Kidney epithelial cell (primary cell): Measurements from ENCODE around the gene SPACA6. TPM values are rescaled to one million over a fixed set of nuclear protein-coding genes. Genes with fewer than 3 reads are reported as not detected.

Experiments
- DNase-seq: peaks from one replicate; pipeline ENCODE4 v3.0.0-alpha.2; 2010; ENCODE audit warnings: low read depth
- H3K27me3 ChIP-seq: 2 replicates; pipeline ENCODE4 v1.6.0; 2011; ENCODE audit warnings: low read length; ENCODE audit not compliant: control insufficient read depth, insufficient read depth
- H3K36me3 ChIP-seq: 2 replicates; pipeline ENCODE4 v1.5.1; 2011; ENCODE audit warnings: low read length; ENCODE audit not compliant: control insufficient read depth, insufficient read depth
- H3K4me3 ChIP-seq: 2 replicates; pipeline ENCODE4 v1.5.1; 2011; ENCODE audit warnings: low read depth, mild to moderate bottlenecking, control low read depth, low read length
- total RNA-seq: library from RNA; depleted of rRNA; stranded (reverse); fragments of >200 nt; gene quantifications from 2 replicates; pipeline ENCODE4 v1.2.3, GENCODE V29; 2015
- TF ChIP-seq, protein P1 (sequence below): IDR thresholded peaks from 2 replicates; pipeline ENCODE4 v1.5.1; 2011; ENCODE audit warnings: mild to moderate bottlenecking, moderate library complexity, low read length, control low read depth, inconsistent platforms; ENCODE audit not compliant: insufficient read depth, poor library complexity, severe bottlenecking

Gene SPACA6
- total RNA-seq, 1 donor from 2014 or later, result 12.6 TPM

DNA sequence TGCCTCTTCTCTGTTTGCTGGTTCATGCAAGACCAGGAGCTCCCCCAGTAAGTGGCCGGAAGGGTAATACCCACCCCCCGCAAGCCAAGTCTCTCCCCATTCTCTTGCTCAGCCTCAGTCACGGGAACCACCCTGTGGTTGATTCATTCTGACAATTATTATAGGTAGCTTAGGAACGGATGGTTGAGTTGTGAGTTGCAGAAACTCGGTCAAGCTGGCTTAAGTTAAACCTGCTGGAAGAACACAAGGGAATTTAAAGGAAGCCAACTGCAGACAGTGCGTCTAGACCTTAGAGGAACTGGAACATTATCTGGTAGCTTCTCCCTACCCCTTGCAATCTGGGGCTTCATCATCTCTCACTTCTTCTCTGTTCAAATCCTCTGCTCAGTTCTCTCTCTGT lies 49.7 kb downstream of the SPACA6 start:
- DNase-seq, result peak; percentile 43

DNA sequence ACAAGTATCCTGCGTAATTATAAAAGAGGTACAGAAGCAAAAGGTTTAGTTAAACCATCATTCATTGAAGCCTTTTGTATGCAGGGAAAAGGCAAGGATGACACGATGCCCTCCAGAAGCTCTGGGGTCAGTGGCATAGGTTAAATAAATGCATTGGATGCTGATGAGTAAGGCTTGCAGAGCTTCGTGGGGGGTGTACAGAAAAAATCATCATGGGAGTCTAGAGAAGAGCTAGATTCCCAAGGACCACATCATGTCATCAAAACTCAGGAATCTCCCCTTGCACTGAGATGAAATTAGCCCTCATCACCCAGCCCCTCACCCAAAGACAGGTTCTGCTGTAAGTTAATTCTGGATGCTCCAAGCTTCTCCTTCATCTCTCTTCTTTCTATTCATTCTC lies 50.3 kb downstream of the SPACA6 start:
- DNase-seq, result no peak
- TF ChIP-seq, protein P1, sequence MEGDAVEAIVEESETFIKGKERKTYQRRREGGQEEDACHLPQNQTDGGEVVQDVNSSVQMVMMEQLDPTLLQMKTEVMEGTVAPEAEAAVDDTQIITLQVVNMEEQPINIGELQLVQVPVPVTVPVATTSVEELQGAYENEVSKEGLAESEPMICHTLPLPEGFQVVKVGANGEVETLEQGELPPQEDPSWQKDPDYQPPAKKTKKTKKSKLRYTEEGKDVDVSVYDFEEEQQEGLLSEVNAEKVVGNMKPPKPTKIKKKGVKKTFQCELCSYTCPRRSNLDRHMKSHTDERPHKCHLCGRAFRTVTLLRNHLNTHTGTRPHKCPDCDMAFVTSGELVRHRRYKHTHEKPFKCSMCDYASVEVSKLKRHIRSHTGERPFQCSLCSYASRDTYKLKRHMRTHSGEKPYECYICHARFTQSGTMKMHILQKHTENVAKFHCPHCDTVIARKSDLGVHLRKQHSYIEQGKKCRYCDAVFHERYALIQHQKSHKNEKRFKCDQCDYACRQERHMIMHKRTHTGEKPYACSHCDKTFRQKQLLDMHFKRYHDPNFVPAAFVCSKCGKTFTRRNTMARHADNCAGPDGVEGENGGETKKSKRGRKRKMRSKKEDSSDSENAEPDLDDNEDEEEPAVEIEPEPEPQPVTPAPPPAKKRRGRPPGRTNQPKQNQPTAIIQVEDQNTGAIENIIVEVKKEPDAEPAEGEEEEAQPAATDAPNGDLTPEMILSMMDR, result no peak
- Histone ChIP-seq H3K27me3 (no peaks in the 10 kb centered on the region), H3K36me3 (no peaks in the 10 kb centered on the region), H3K4me3 (no peak overlapping the region)

More for the DNA sequence above, 49.7 kb downstream of the SPACA6 start:
- no peaks in the 10 kb centered on the region for H3K36me3 ChIP-seq
- no peak overlapping the region for H3K4me3 ChIP-seq
- TF ChIP-seq, protein P1, result no peak
- no peaks in the 10 kb centered on the region for H3K27me3 ChIP-seq

DNA sequence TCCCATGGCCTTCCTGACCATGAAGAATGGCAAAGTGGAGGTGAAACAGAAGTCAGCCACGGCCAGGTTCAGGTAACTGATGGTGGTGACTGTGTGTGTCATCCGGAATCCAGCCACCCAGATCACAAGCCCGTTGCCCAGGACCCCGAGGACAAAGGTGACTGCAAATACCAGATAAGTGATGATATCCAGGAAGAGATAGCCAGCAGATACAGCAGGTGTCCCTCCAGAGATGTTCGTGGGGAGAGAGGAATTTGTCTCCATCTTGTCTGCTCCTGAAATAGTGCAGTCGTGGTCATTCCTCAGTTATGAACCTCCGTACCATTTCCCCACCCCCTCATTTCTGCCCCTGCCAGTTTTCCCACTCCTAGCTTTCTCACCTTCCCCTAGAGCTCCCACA lies 53.6 kb downstream of the SPACA6 start:
- H3K36me3 ChIP-seq, result no peaks in the 10 kb centered on the region
- H3K4me3 ChIP-seq, result no peak overlapping the region
- H3K27me3 ChIP-seq, result no peaks in the 10 kb centered on the region
- DNase-seq, result no peak
- TF ChIP-seq, protein P1, result no peak

DNA sequence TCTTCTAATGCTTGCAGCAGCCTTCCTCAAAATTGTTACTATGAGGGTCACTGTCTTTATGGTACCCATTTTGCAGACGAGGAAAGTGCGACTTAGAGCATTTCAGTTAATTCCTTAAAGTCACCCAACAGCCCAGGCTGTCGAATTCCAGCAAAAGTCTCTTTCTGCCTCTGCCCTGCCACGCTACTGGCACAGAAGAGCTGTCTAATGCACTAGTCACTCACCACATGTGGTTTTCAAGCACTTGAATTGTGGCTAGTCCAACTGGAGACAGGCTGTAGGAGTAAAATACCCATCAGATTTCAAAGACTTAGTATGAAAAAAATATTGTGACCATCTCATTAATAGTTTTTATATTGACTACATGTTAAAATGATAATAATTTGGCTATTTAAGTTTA lies 56.8 kb downstream of the SPACA6 start:
- no peak for DNase-seq
- TF ChIP-seq, protein P1, result no peak
- H3K4me3 ChIP-seq, result no peak overlapping the region
- H3K27me3 ChIP-seq, result no peaks in the 10 kb centered on the region
- no peaks in the 10 kb centered on the region for H3K36me3 ChIP-seq

DNA sequence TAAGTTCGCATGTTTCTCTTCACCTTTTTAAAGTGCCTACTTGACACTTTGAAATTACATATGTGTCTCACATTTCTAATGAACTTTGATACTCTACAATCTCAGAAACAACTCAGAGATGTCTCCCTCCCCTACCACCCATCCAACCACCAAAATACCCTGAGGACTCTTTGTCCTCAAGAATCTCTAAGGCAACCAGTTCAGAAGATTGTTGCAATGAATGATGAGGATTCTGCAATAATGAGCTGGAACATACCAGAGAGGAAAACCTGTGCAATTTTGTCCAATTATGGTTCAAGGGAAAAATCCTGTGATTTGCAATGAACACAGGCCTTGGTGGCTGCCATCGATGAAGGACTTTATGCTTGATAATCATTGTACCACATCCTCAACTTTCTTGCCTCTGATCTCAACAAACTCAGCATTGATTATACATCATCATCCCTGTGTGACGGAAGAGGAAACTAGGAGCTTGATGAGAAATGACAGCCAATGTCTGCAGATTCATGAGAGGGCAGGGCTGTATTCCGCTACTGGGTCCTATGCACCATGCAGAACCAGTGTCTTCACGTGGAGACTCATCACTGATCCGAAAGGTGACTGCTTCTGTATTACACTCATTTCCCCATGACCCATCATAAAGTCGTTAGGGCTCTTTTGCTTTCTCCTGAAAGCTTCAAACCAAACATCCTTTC lies 57.4 kb downstream of the SPACA6 start:
- Histone ChIP-seq H3K36me3 (no peaks in the 10 kb centered on the region), H3K4me3 (no peak overlapping the region), H3K27me3 (no peaks in the 10 kb centered on the region)
- no peak for DNase-seq
- TF ChIP-seq, protein P1, result no peak

DNA sequence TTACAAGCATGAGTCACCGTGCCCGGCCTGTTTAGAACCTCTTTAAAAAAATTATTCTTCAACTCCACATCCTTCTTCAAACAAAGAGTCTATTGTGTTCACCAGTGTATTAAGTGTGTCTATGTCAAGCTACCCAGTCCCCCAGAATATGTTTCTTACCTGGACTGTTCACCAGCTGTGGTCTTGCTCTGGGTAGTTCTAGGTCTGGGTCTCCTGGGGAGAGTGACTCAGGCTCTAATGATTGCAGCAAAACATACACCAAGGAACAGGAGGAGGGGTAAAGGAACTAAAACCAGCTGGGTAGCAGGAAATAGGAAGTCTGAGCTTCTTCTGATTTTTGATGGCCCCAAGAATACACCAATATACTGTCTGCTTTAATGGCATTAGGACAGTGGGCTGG lies 58.5 kb downstream of the SPACA6 start, which contains the start of gene FPR1:
Gene FPR1, minus strand, starts transcription at position 224 of the 400 bp plus-strand sequence. CDS start 4,884 bp downstream, outside the sequence.
- Histone ChIP-seq H3K27me3 (no peaks in the 10 kb centered on the region), H3K36me3 (no peaks in the 10 kb centered on the region), H3K4me3 (no peak within 1 kb of the TSS)
- TF ChIP-seq, protein P1, result no peak
- no peak for DNase-seq
